ENCODE measurements around the gene ATP2C1. TPM values are rescaled to one million over a fixed set of nuclear protein-coding genes. Genes with fewer than 3 reads are reported as not detected.

ATP2C1 gene
- total and polyA plus RNA-seq, 2 of the 4 experiments (the other 2 are of a cell fraction), result 41.4 to 50.2 TPM

- H3K36me3 ChIP-seq (ENCODE audit: control insufficient read depth, insufficient read depth, low read length), result peaks cover 15% of the 10 kb centered on the region
- H2AK5ac ChIP-seq (ENCODE audit: low read depth, low read length), result no peak overlapping the region
- no peak overlapping the region for H2BK20ac ChIP-seq (ENCODE audit: low read depth, low read length)
- no peak overlapping the region for H3K4me2 ChIP-seq (ENCODE audit: low read depth, low read length)
- peaks cover 9 to 11% of the 10 kb centered on the region in 2 experiments; a peak in 2 of 4 replicates for H3K79me1 ChIP-seq (ENCODE audit: low read depth in 1 of 2, low read length in 2 of 2)
- no peak overlapping the region for H3K27ac ChIP-seq (ENCODE audit: insufficient read depth, low read length)
- dilution Hi-C loops (cut with HindIII; ENCODE audit: low sequenced_read_pairs, unreplicated experiment) (no loop called here), intact Hi-C loops (cut with micrococcal nuclease) (no loop called here), in situ Hi-C loops (cut with MboI; ENCODE audit: low sequenced_read_pairs) (no loop called here)
- ATAC-seq (ENCODE audit: low read depth), result no peak
- H2BK120ac ChIP-seq (ENCODE audit: low read depth, low read length), result no peak overlapping the region
- no peak overlapping the region for H3K4ac ChIP-seq (ENCODE audit: low read depth, low read length)
- no peaks in the 10 kb centered on the region for H4K20me1 ChIP-seq (ENCODE audit: insufficient read depth, low read length)
- no peak overlapping the region for H3K14ac ChIP-seq (replicated peaks; ENCODE audit: low read depth, low read length)
- TF ChIP-seq, protein P1, sequence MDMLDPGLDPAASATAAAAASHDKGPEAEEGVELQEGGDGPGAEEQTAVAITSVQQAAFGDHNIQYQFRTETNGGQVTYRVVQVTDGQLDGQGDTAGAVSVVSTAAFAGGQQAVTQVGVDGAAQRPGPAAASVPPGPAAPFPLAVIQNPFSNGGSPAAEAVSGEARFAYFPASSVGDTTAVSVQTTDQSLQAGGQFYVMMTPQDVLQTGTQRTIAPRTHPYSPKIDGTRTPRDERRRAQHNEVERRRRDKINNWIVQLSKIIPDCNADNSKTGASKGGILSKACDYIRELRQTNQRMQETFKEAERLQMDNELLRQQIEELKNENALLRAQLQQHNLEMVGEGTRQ (IDR thresholded peaks at IDR 0.05; ENCODE audit: low read depth, low read length), result no peak
- no peak for TF ChIP-seq FOS (IDR thresholded peaks at IDR 0.05; ENCODE audit: low read depth, low read length)
- TF ChIP-seq ELK1 (IDR thresholded peaks at IDR 0.05; ENCODE audit: borderline replicate concordance, low read depth, low read length), result no peak
- TF ChIP-seq POLR2A (IDR thresholded peaks at IDR 0.05; ENCODE audit: low read depth, low read length), result no peak
- no peak for TF ChIP-seq CEBPB (IDR thresholded peaks at IDR 0.05; ENCODE audit: low read depth, low read length)
- no peak for TF ChIP-seq MAZ (IDR thresholded peaks at IDR 0.05; ENCODE audit: borderline replicate concordance, low read depth, low read length)
- no peak for TF ChIP-seq RAD21 (IDR thresholded peaks at IDR 0.05; ENCODE audit: low read length)
- no peak for TF ChIP-seq MAFK (IDR thresholded peaks at IDR 0.05; ENCODE audit: low read depth, low read length)
- TF ChIP-seq MXI1 (IDR thresholded peaks at IDR 0.05; ENCODE audit: borderline replicate concordance, low read depth, low read length), result no peak
- WGBS, 2 experiments (ENCODE audit: extremely low coverage in 2 of 2, insufficient read length in 1 of 2), result 83% methylated on average over 1 of the region's 3 CpGs; no CpG with 5 or more reads in 1 of the 2 experiments
- H3K4me3 ChIP-seq (ENCODE audit: insufficient read depth, low read depth, low read length), result no peak overlapping the region
- no peak overlapping the region for H2AK9ac ChIP-seq (replicated peaks; ENCODE audit: low read depth, low read length, poor library complexity)
- no peak overlapping the region for H2BK5ac ChIP-seq (ENCODE audit: low read depth, low read length, poor library complexity, severe bottlenecking)
- H3K18ac ChIP-seq (ENCODE audit: low read depth, low read length), result no peak overlapping the region
- no TSS peak for BruUV-seq (replicated peaks)
- H3K23ac ChIP-seq (ENCODE audit: low read depth, low read length), result no peak overlapping the region
- H3K4me1 ChIP-seq (ENCODE audit: control insufficient read depth, insufficient read depth, low read length), result peaks cover 2% of the 10 kb centered on the region; the same call in 1 of the 2 replicates
- H3K9me3 ChIP-seq (ENCODE audit: control insufficient read depth, insufficient read depth, low read length), result no peaks in the 10 kb centered on the region
- no peak overlapping the region for H2BK15ac ChIP-seq (ENCODE audit: low read depth, low read length)
- ChIA-PET CTCF (no interaction called here), POLR2A (ENCODE audit: unreplicated experiment) (no interaction called here)
- H4K8ac ChIP-seq (ENCODE audit: low read depth in 2 of 2, low read length in 2 of 2), result no peak overlapping the region
- H4K91ac ChIP-seq (ENCODE audit: insufficient read depth, low read depth, low read length), result no peak overlapping the region
- no peaks in the 10 kb centered on the region; the same call in 1 of the 2 replicates for H3K9me1 ChIP-seq (ENCODE audit: insufficient read depth, low read length)
- DNase-seq, result no peak
- H3K56ac ChIP-seq (ENCODE audit: extremely low read depth, insufficient read depth, low read length), result no peak overlapping the region
- no peaks in the 10 kb centered on the region for H3K27me3 ChIP-seq (ENCODE audit: control insufficient read depth, insufficient read depth, low read length)
- no peak overlapping the region for H2AFZ ChIP-seq (replicated peaks; ENCODE audit: low read length, poor library complexity)
- no peak overlapping the region for H3K9ac ChIP-seq (ENCODE audit: low read depth, low read length)
- no peak overlapping the region for H4K5ac ChIP-seq (ENCODE audit: low read depth, low read length)
Observed at GRCh38 chr3:131018970-131019369, 125.1 kb downstream of the ATP2C1 start.

Measured in IMR-90 (cell line).